ENCODE results near the gene METTL22.

Gene METTL22

DNA sequence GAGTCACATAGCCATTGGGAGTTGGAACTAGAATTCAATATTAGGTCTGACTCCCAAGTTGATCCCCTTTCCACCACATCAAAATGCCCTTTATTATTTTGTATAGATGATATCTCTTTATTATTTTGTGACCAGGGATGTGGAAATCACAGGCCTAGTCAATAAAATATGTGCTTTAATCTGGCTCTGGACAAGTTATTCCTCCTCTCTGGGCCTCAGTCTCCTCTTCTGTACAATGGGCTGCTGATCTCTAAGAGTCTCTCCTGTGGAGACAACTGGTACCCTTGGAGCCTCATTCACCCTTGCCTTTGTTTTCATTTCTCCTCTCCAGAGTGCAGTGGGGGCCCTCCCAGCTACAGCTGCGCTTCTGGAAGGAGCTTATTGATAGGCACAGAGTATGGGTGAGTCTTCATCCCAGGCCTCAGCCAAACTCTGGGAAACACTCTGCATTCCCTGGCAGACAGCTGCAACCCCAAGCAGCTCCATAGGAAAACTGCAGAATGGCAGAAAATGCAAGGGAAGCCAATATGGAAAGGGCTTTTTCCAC, 48.6 kb downstream of the METTL22 start:
- ATAC-seq (ENCODE audit: low read depth): no peak
- TF ChIP-seq, protein P1, sequence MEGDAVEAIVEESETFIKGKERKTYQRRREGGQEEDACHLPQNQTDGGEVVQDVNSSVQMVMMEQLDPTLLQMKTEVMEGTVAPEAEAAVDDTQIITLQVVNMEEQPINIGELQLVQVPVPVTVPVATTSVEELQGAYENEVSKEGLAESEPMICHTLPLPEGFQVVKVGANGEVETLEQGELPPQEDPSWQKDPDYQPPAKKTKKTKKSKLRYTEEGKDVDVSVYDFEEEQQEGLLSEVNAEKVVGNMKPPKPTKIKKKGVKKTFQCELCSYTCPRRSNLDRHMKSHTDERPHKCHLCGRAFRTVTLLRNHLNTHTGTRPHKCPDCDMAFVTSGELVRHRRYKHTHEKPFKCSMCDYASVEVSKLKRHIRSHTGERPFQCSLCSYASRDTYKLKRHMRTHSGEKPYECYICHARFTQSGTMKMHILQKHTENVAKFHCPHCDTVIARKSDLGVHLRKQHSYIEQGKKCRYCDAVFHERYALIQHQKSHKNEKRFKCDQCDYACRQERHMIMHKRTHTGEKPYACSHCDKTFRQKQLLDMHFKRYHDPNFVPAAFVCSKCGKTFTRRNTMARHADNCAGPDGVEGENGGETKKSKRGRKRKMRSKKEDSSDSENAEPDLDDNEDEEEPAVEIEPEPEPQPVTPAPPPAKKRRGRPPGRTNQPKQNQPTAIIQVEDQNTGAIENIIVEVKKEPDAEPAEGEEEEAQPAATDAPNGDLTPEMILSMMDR (IDR thresholded peaks at IDR 0.05; ENCODE audit: poor library complexity, severe bottlenecking): no peak
- H3K27me3 ChIP-seq (ENCODE audit: insufficient read depth, poor library complexity, severe bottlenecking): no peaks in the 10 kb centered on the region
- no peaks in the 10 kb centered on the region for H3K36me3 ChIP-seq (ENCODE audit: low read depth)
- peaks cover 2% of the 10 kb centered on the region for H3K4me1 ChIP-seq (ENCODE audit: insufficient read depth, poor library complexity, severe bottlenecking)
- H3K9me3 ChIP-seq (ENCODE audit: severe bottlenecking): no peaks in the 10 kb centered on the region
- no peak for DNase-seq (ENCODE audit: low spot score)
- H3K27ac ChIP-seq (ENCODE audit: poor library complexity, severe bottlenecking): no peak overlapping the region
- no peak overlapping the region for H3K4me3 ChIP-seq (ENCODE audit: severe bottlenecking)

DNA sequence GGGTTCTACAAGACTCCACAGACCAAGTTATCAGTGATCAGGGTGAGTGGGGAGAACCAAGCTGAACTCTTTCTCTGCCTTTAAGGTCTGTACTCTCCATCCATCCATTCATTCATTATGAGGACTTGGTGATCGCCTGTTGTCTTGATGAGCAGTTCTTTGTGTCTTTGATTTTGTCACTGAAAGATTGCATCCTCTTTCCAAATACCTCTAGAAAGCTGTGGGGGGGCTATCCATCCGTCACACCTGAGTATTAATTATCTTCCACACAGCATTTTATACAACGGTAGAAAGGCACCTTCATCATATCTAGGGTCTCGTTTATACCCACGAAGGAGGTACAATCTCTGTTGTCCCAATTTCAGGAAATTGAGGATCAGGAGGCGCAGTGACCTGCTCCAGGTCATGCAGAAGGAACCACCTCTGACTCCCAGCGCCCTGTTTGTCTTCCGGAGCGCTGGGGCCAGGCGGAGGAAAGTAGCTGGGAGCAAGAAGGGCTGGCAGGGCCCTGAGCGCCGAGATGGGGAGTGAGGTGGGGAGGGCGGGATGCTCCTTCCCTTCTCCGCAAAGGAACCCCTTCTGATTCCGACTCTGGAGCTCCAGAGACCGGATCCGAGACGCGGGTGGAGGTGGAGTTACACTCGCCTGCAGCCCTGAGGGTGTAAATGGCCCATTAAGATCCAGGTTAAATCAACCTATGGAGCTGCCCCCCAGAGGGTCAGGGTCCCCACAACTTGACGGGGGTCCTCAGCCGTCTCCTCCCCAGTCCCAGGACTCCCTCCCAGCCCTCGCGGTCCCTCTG, 52.3 kb downstream of the METTL22 start:
- H3K4me3 ChIP-seq (ENCODE audit: severe bottlenecking): peak overlapping the region; percentile 45
- DNase-seq (ENCODE audit: low spot score): no peak
- ATAC-seq (ENCODE audit: low read depth): peak; percentile 24
- no peaks in the 10 kb centered on the region for H3K36me3 ChIP-seq (ENCODE audit: low read depth)
- no peak overlapping the region for H3K27ac ChIP-seq (ENCODE audit: poor library complexity, severe bottlenecking)
- H3K9me3 ChIP-seq (ENCODE audit: severe bottlenecking): no peaks in the 10 kb centered on the region
- TF ChIP-seq, protein P1 (IDR thresholded peaks at IDR 0.05; ENCODE audit: poor library complexity, severe bottlenecking): no peak
- H3K4me1 ChIP-seq (ENCODE audit: insufficient read depth, poor library complexity, severe bottlenecking): peaks cover 30% of the 10 kb centered on the region
- H3K27me3 ChIP-seq (ENCODE audit: insufficient read depth, poor library complexity, severe bottlenecking): no peaks in the 10 kb centered on the region

DNA sequence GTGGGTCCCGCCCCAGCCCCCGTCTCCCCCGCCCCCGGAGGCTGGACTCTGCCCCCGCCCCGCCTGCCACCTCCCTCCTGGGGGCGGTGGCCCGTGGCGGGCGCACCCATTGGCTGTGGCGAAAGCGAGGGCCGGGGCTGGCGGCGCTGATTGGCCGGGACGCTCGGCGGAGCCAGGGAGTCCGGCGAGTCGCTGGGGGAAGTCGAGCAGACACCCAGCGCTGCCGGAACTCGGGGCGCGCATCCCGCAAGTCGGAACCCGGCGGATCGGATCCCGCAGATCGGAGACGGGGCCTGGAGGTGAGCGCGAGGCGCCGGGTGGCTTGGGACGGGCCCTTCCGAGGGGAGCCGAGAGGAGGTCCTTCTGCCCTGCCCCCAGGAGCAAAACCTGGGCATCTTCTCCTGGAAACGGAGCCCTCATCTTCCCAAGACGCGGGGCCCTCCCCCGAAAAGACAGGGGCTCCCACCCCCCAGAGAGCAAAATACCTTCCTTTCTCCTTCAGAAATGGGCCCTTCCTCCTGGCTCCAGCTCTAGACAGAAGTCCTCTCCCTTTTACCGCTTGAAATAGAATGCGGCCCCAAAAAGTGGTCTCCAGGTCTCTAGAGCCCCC, 53.0 kb downstream of the METTL22 start, which contains the start of gene ABAT:
Gene ABAT (plus strand): TSS at position 205 of the 610 bp plus-strand sequence. CDS start 61,123 bp downstream, outside the sequence.
- Histone ChIP-seq H3K4me1 (ENCODE audit: insufficient read depth, poor library complexity, severe bottlenecking) (peaks cover 37% of the 10 kb centered on the region), H3K27ac (ENCODE audit: poor library complexity, severe bottlenecking) (peak within 1 kb of the TSS; percentile 95), H3K36me3 (ENCODE audit: low read depth) (no peaks in the 10 kb centered on the region), H3K4me3 (ENCODE audit: severe bottlenecking) (peak within 1 kb of the TSS; percentile 45), H3K27me3 (ENCODE audit: insufficient read depth, poor library complexity, severe bottlenecking) (no peaks in the 10 kb centered on the region), H3K9me3 (ENCODE audit: severe bottlenecking) (peaks cover under 1% of the 10 kb centered on the region)
- peak; percentile 88 for DNase-seq (ENCODE audit: low spot score)
- TF ChIP-seq, protein P1 (IDR thresholded peaks at IDR 0.05; ENCODE audit: poor library complexity, severe bottlenecking): no peak
- ATAC-seq (ENCODE audit: low read depth): peak; percentile 82

DNA sequence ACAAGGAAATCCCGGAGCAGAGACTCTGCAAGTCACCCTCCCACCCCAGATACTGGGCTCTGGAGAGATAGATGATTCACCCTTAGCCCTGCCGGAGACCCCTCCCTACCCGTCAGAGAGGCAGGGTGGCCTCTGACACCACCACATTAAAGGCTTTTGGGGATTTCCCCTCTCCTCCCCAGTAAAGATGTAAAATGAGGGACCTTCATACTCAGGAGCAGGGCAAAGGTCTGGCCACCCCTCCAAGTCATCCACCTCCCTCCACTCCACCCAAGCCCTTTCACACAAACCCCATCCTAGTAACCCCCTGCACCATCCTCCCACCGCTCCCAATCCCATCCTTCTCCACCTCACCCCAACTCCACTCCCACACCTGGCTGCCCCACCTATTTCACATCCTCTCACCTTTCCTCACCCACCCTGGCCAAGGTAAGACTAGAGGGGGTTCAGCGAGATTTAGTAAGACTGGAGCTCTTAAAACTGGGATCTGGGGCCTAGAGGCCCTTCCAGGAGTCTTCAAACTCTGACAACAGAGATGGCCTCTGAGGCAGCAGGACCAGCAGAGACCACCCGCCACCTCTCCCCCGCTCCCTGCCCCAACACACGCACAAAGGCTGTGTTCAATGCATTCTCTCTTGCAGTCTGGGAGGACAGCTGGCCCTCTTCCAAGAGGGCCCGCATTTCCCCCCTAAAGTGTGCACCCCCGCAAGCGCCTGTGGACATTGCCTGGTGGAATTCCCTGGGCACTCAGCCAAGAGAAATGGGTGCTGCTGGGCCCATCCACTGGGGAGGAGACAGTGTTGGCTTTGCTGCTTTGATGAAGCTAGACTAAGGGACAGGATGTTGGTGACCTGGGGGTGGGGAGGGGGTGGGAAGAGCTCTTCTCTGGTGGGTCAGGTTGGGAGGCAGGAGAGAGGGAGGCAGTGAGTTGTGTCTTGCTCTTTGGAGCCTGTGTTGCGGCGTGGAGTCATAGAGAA, 54.0 kb downstream of the METTL22 start:
- Histone ChIP-seq H3K36me3 (ENCODE audit: low read depth) (no peaks in the 10 kb centered on the region), H3K9me3 (ENCODE audit: severe bottlenecking) (peaks cover 4% of the 10 kb centered on the region), H3K4me1 (ENCODE audit: insufficient read depth, poor library complexity, severe bottlenecking) (peaks cover 46% of the 10 kb centered on the region), H3K27me3 (ENCODE audit: insufficient read depth, poor library complexity, severe bottlenecking) (no peaks in the 10 kb centered on the region), H3K27ac (ENCODE audit: poor library complexity, severe bottlenecking) (peak overlapping the region; percentile 95), H3K4me3 (ENCODE audit: severe bottlenecking) (peak overlapping the region; percentile 45)
- ATAC-seq (ENCODE audit: low read depth) (no peak), DNase-seq (ENCODE audit: low spot score) (no peak)
- TF ChIP-seq, protein P1 (IDR thresholded peaks at IDR 0.05; ENCODE audit: poor library complexity, severe bottlenecking): no peak
